Ovary (tissue), 9 donors: Measurements from ENCODE around the gene GRAMD2A. TPM values are rescaled to one million over a fixed set of nuclear protein-coding genes. Genes with fewer than 3 reads are reported as not detected.

Source experiments
- DNase-seq, 5 donors: peaks; one replicate each; pipeline ENCODE4 v3.0.0-alpha.2; 2019 to 2020
- H3K27ac ChIP-seq, 2 donors: fragments of 200-600 bp; one replicate each; pipeline versions ENCODE4 v1.5.1 to v1.8.0; 2019 to 2022
- H3K27me3 ChIP-seq: fragments of 200-600 bp; one replicate; pipeline ENCODE4 v1.8.0; 2022
- H3K36me3 ChIP-seq: fragments of 200-600 bp; sonication (generic); one replicate; pipeline ENCODE4 v1.5.1; 2019
- H3K4me1 ChIP-seq: one replicate; pipeline ENCODE4 v1.8.1; 2013; ENCODE audit warnings: mild to moderate bottlenecking, moderate library complexity; ENCODE audit not compliant: insufficient read depth
- H3K4me3 ChIP-seq: fragments of 200-600 bp; sonication (generic); one replicate; pipeline ENCODE4 v1.5.1; 2017
- H3K9me3 ChIP-seq, 2 donors: fragments of 200-600 bp in 1 of 2; sonication (generic) in 1 of 2; one replicate each; pipeline versions ENCODE4 v1.5.1 to v1.8.1; 2013 to 2019; ENCODE audit warnings: mild to moderate bottlenecking in 1 of 2, moderate library complexity in 1 of 2
- CTCF ChIP-seq, 3 donors: fragments of 450-650 bp in 2 of 3; fragments of 200-600 bp in 1 of 3; IDR thresholded peaks; one replicate each; pipeline versions ENCODE4 v1.5.1 to v1.8.0; 2016 to 2022; ENCODE audit warnings: antibody characterized with exemption in 3 of 3, mild to moderate bottlenecking in 1 of 3
- EP300 ChIP-seq: sonication (generic); formaldehyde crosslinking; IDR thresholded peaks from one replicate; pipeline ENCODE4 v1.6.1; 2017; ENCODE audit warnings: antibody characterized with exemption
- POLR2A ChIP-seq: fragments of 450-650 bp; IDR thresholded peaks from one replicate; pipeline ENCODE4 v1.6.1; 2017; ENCODE audit warnings: antibody characterized with exemption, mild to moderate bottlenecking, moderate library complexity
- WGBS, 3 donors: extraction: QIAGEN DNeasy Blood & Tissue Kit in 1 of 3; methylation state at CpG; one replicate each; pipeline versions ENCODE4 v1.1.5 to v1.1.7; 2013 to 2017; 5-methylcytosine and 5-hydroxymethylcytosine counted together
- intact Hi-C, 4 donors: fragments of 100-400 bp; cut with DNase I; formaldehyde crosslinking; loops; one replicate each; pipeline versions ENCODE4 v1.11.0 to v1.15.1; 2022 to 2023
- polyA plus RNA-seq, 2 donors: library from polyadenylated mRNA; stranded (reverse); fragments of 200-250 nt in 1 of 2; fragments of 350-450 nt in 1 of 2; fragmentation: Illumina TruSeq in 1 of 2; extraction: RNeasy Lipid Tissue Mini Kit (QIAGEN cat#74804) in 1 of 2; gene quantifications; one replicate each; pipeline ENCODE4 v1.2.3, GENCODE V29; 2013 to 2014
- total RNA-seq, 7 donors: library from RNA; depleted of rRNA in 2 of 7; stranded (reverse); fragments of >200 nt in 2 of 7; fragmentation: NEBNext Ultra II Directional in 3 of 7; extraction: Animal tissue kit (Norgen Biotek cat#: 25700) in 3 of 7; gene quantifications; one replicate each; pipeline versions ENCODE4 v1.1.0 to v1.2.4, GENCODE V29; 2016 to 2023
- donor health status: DM: no; HTN: no; CAD: no; lungs with moderate emphysema.
- donor health status: DM: no; HTN: no; CAD: no.
- donor health status: Bipolar disorder and iron deficiency.
- donor health status: DM: yes; HTN: yes; CAD: no.
- donor health status: DM: no; HTN: no; CAD: no.
- donor health status: DM: yes; HTN: yes; CAD: no.

Gene GRAMD2A
- total and polyA plus RNA-seq, 9 donors: 0.08 to 8.5 (median 1.4) TPM

- no peak for DNase-seq
- Histone ChIP-seq H3K36me3 (no peaks in the 10 kb centered on the region), H3K9me3 (no peaks in the 10 kb centered on the region), H3K27ac (no peak overlapping the region), H3K4me1 (peaks cover 1% of the 10 kb centered on the region), H3K4me3 (no peak overlapping the region), H3K27me3 (no peaks in the 10 kb centered on the region)
- TF ChIP-seq CTCF (IDR thresholded peaks at IDR 0.05) (no peak), EP300 (no peak), POLR2A (no peak)
- intact Hi-C loops: no loop called here
These were observed 10.0 kb upstream of the GRAMD2A start for GRCh38 chr15:72207558-72208085.

GRCh38 chr15:72206677-72207000 is 9.1 kb upstream of the GRAMD2A start:
- intact Hi-C loops: no loop called here
- WGBS, 3 donors: 88 to 95% (median 89%) methylated on average over 5 of the region's 5 CpGs

GRCh38 chr15:72205896-72206676 is 8.5 kb upstream of the GRAMD2A start:
- Histone ChIP-seq H3K9me3 (no peaks in the 10 kb centered on the region), H3K27me3 (no peaks in the 10 kb centered on the region), H3K4me3 (no peak overlapping the region), H3K36me3 (no peaks in the 10 kb centered on the region), H3K4me1 (peaks cover 2% of the 10 kb centered on the region), H3K27ac (no peak overlapping the region)
- TF ChIP-seq POLR2A (no peak), CTCF (IDR thresholded peaks at IDR 0.05) (no peak), EP300 (no peak)
- no peak for DNase-seq
- intact Hi-C loops: no loop called here
- WGBS, 3 donors: 89 to 92% (median 91%) methylated on average over 10 of the region's 10 CpGs

More at GRCh38 chr15:72206677-72207000, 9.1 kb upstream of the GRAMD2A start:
- Histone ChIP-seq H3K9me3 (no peaks in the 10 kb centered on the region), H3K27ac (no peak overlapping the region), H3K27me3 (no peaks in the 10 kb centered on the region), H3K36me3 (no peaks in the 10 kb centered on the region), H3K4me3 (no peak overlapping the region), H3K4me1 (peaks cover 2% of the 10 kb centered on the region)
- TF ChIP-seq CTCF (IDR thresholded peaks at IDR 0.05): no peak
- TF ChIP-seq POLR2A: no peak
- no peak for TF ChIP-seq EP300
- no peak for DNase-seq

GRCh38 chr15:72205273-72205672 is 7.7 kb upstream of the GRAMD2A start:
- Histone ChIP-seq H3K27ac (no peak overlapping the region), H3K27me3 (no peaks in the 10 kb centered on the region), H3K4me1 (peaks cover 2% of the 10 kb centered on the region), H3K4me3 (no peak overlapping the region), H3K36me3 (no peaks in the 10 kb centered on the region), H3K9me3 (no peaks in the 10 kb centered on the region)
- no peak for DNase-seq
- no peak for TF ChIP-seq CTCF (IDR thresholded peaks at IDR 0.05)
- TF ChIP-seq POLR2A: no peak
- TF ChIP-seq EP300: no peak
- 93 to 95% (median 94%) methylated on average over 2 of the region's 2 CpGs for WGBS, 3 donors
- intact Hi-C loops: no loop called here
